ENCODE measurements around the gene BCAR1.

The BCAR1 gene

GRCh38 chr16:75294773-75295459, 43.5 kb upstream of the BCAR1 start:
- H3K9me3 ChIP-seq (ENCODE audit: insufficient read depth, low read length, severe bottlenecking) = no peaks in the 10 kb centered on the region
- H3K4me2 ChIP-seq (ENCODE audit: insufficient read depth, low read length) = no peak overlapping the region
- no peak overlapping the region for H3K27ac ChIP-seq (ENCODE audit: low read length)
- peaks cover 78% of the 10 kb centered on the region for H3K36me3 ChIP-seq (ENCODE audit: insufficient read depth, low read length)
- H2AFZ ChIP-seq (ENCODE audit: low read depth, low read length) = no peak overlapping the region
- DNase-seq = no peak
- H3K27me3 ChIP-seq (ENCODE audit: insufficient read depth, low read length, poor library complexity) = no peaks in the 10 kb centered on the region
- no peak overlapping the region for H3K9ac ChIP-seq (ENCODE audit: low read depth, low read length)
- no peak for ATAC-seq (ENCODE audit: insufficient read depth, low read depth)
- H3K4me1 ChIP-seq (ENCODE audit: insufficient read depth, low read length) = no peaks in the 10 kb centered on the region
- no peak for TF ChIP-seq EZH2 (IDR thresholded peaks at IDR 0.05; ENCODE audit: borderline replicate concordance, low read depth, low read length, severe bottlenecking)
- no peaks in the 10 kb centered on the region for H3K79me2 ChIP-seq (ENCODE audit: insufficient read depth, low read length)
- H4K20me1 ChIP-seq (ENCODE audit: insufficient read depth, low read length) = peaks cover 41% of the 10 kb centered on the region
- no peak overlapping the region for H3K4me3 ChIP-seq (ENCODE audit: low read depth in 1 of 2, low read length in 2 of 2)

DNA sequence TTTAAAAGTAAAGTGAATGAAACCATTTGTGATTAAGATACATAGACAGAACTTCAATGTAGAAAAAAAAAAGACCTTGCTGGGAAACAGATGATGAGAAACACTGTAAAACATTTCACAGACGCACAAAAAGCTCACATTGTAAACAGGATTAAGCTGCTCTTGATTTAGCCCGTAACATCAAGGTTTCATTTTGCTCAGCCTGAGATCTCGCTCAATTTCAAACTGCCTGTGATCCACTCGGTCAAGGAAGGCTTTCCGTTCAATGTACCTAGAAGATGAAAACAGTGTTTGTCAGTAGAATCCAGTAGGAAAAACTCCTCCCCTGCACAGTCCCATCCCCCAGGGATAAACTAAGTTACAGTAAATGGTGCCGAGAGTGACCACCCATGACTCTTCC, 42.3 kb upstream of the BCAR1 start:
- H3K27me3 ChIP-seq (ENCODE audit: insufficient read depth, low read length, poor library complexity) = no peaks in the 10 kb centered on the region
- DNase-seq (no peak), ATAC-seq (ENCODE audit: insufficient read depth, low read depth) (no peak)
- no peak overlapping the region for H3K4me2 ChIP-seq (ENCODE audit: insufficient read depth, low read length)
- H2AFZ ChIP-seq (ENCODE audit: low read depth, low read length) = no peak overlapping the region
- H3K9me3 ChIP-seq (ENCODE audit: insufficient read depth, low read length, severe bottlenecking) = no peaks in the 10 kb centered on the region
- no peak overlapping the region for H3K27ac ChIP-seq (ENCODE audit: low read length)
- H3K36me3 ChIP-seq (ENCODE audit: insufficient read depth, low read length) = peaks cover 72% of the 10 kb centered on the region
- H3K4me3 ChIP-seq (ENCODE audit: low read depth in 1 of 2, low read length in 2 of 2) = no peak overlapping the region
- no peak overlapping the region for H3K9ac ChIP-seq (ENCODE audit: low read depth, low read length)
- H3K4me1 ChIP-seq (ENCODE audit: insufficient read depth, low read length) = peaks cover under 1% of the 10 kb centered on the region
- peaks cover 48% of the 10 kb centered on the region for H4K20me1 ChIP-seq (ENCODE audit: insufficient read depth, low read length)
- TF ChIP-seq CTCF (IDR thresholded peaks at IDR 0.05; ENCODE audit: borderline replicate concordance, extremely low read depth, low read length, poor library complexity, severe bottlenecking) = no peak
- TF ChIP-seq EZH2 (IDR thresholded peaks at IDR 0.05; ENCODE audit: borderline replicate concordance, low read depth, low read length, severe bottlenecking) = no peak
- H3K79me2 ChIP-seq (ENCODE audit: insufficient read depth, low read length) = no peaks in the 10 kb centered on the region

- Histone ChIP-seq H3K9ac (ENCODE audit: low read depth, low read length) (no peak overlapping the region), H3K9me3 (ENCODE audit: insufficient read depth, low read length, severe bottlenecking) (no peaks in the 10 kb centered on the region), H3K4me3 (ENCODE audit: low read depth in 1 of 2, low read length in 2 of 2) (no peak overlapping the region), H3K4me1 (ENCODE audit: insufficient read depth, low read length) (peaks cover 7% of the 10 kb centered on the region), H3K79me2 (ENCODE audit: insufficient read depth, low read length) (no peaks in the 10 kb centered on the region), H4K20me1 (ENCODE audit: insufficient read depth, low read length) (peaks cover 54% of the 10 kb centered on the region), H3K27ac (ENCODE audit: low read length) (no peak overlapping the region), H3K4me2 (ENCODE audit: insufficient read depth, low read length) (no peak overlapping the region), H3K36me3 (ENCODE audit: insufficient read depth, low read length) (peaks cover 66% of the 10 kb centered on the region), H3K27me3 (ENCODE audit: insufficient read depth, low read length, poor library complexity) (no peaks in the 10 kb centered on the region), H2AFZ (ENCODE audit: low read depth, low read length) (no peak overlapping the region)
- ATAC-seq (ENCODE audit: insufficient read depth, low read depth) = no peak
- DNase-seq = no peak
- TF ChIP-seq CTCF (IDR thresholded peaks at IDR 0.05; ENCODE audit: borderline replicate concordance, extremely low read depth, low read length, poor library complexity, severe bottlenecking) (no peak), EZH2 (IDR thresholded peaks at IDR 0.05; ENCODE audit: borderline replicate concordance, low read depth, low read length, severe bottlenecking) (no peak)
Measured at GRCh38 chr16:75293173-75293572, 41.7 kb upstream of the BCAR1 start.

GRCh38 chr16:75292691-75293090, 41.3 kb upstream of the BCAR1 start:
- no peak for TF ChIP-seq EZH2 (IDR thresholded peaks at IDR 0.05; ENCODE audit: borderline replicate concordance, low read depth, low read length, severe bottlenecking)
- TF ChIP-seq CTCF (IDR thresholded peaks at IDR 0.05; ENCODE audit: borderline replicate concordance, extremely low read depth, low read length, poor library complexity, severe bottlenecking) = no peak
- DNase-seq = no peak
- ATAC-seq (ENCODE audit: insufficient read depth, low read depth) = no peak
- Histone ChIP-seq H2AFZ (ENCODE audit: low read depth, low read length) (no peak overlapping the region), H3K4me2 (ENCODE audit: insufficient read depth, low read length) (no peak overlapping the region), H3K27ac (ENCODE audit: low read length) (no peak overlapping the region), H3K36me3 (ENCODE audit: insufficient read depth, low read length) (peaks cover 65% of the 10 kb centered on the region), H3K9ac (ENCODE audit: low read depth, low read length) (no peak overlapping the region), H3K4me1 (ENCODE audit: insufficient read depth, low read length) (peaks cover 10% of the 10 kb centered on the region), H3K79me2 (ENCODE audit: insufficient read depth, low read length) (no peaks in the 10 kb centered on the region), H3K9me3 (ENCODE audit: insufficient read depth, low read length, severe bottlenecking) (no peaks in the 10 kb centered on the region), H4K20me1 (ENCODE audit: insufficient read depth, low read length) (peaks cover 58% of the 10 kb centered on the region), H3K4me3 (ENCODE audit: low read depth in 1 of 2, low read length in 2 of 2) (no peak overlapping the region), H3K27me3 (ENCODE audit: insufficient read depth, low read length, poor library complexity) (no peaks in the 10 kb centered on the region)

All from DND-41 (cell line).